OCI-LY1 (cell line): ENCODE measurements around the gene NAV2.

Experiments
- CTCF ChIP-seq: fragments of 200-600 bp; sonication (generic), shearing (Covaris generic); IDR thresholded peaks from 2 replicates; pipeline ENCODE4 v1.5.1; 2017; ENCODE audit warnings: mild to moderate bottlenecking, antibody characterized with exemption, low read length, moderate library complexity, mixed read lengths
- EZH2 ChIP-seq: fragments of 200-600 bp; sonication (generic), shearing (Covaris generic); IDR thresholded peaks from 2 replicates; pipeline ENCODE4 v1.8.0; 2017; ENCODE audit warnings: borderline replicate concordance, mixed run types, mild to moderate bottlenecking, antibody characterized with exemption, low read length, moderate library complexity, mixed read lengths

GRCh38 chr11:20093775-20094174 is 381.1 kb downstream of the NAV2 start:
- TF ChIP-seq EZH2 (no peak), CTCF (no peak)
